K562 (cell line): ENCODE data around the gene GAL3ST2. TPM values are rescaled to one million over a fixed set of nuclear protein-coding genes. Genes with fewer than 3 reads are reported as not detected.

ENCODE experiments used
- ATAC-seq: fragments of 200-7000 bp; cut with Tn5 transposase; 3 replicates; pipeline ENCODE4 v1.9.1; 2020; ENCODE audit warnings: moderate library complexity
- BruUV-seq: library from RNA; stranded (reverse); fragments of 400-500 nt; replicated peaks from 2 replicates; lab custom pipeline; 2021; lab: Mats Ljungman, UMichigan
- CTCF ChIA-PET: fragments of 300-600 bp; formaldehyde crosslinking; extraction: SDS; loops from one replicate; lab custom pipeline; 2021; ENCODE audit warnings: low intra/inter-chr PET ratio; lab: Yijun Ruan, JAX
- POLR2A ChIA-PET: fragments of 300-600, 350-650 bp; sonication (Branson Sonifier 250); formaldehyde crosslinking; extraction: SDS; loops from one replicate; lab custom pipeline; 2021; ENCODE audit warnings: antibody characterized with exemption, inconsistent platforms; lab: Yijun Ruan, JAX
- DNase-seq, 4 experiments: peaks; one replicate each; pipeline versions ENCODE4 v3.0.0 to v3.0.0-alpha.2; 2011 to 2018; ENCODE audit warnings: low spot score in 3 of 4, mixed read lengths in 3 of 4; ENCODE audit errors: extremely low read depth in 1 of 4
- FAIRE-seq: peaks from 2 replicates; lab custom pipeline; 2011; peaks lifted over from hg19 to GRCh38; lab: Jason Lieb, UNC
- H2AFZ ChIP-seq: 2 replicates; pipeline ENCODE4 v1.6.0; 2011; ENCODE audit warnings: low read depth, low read length, control low read depth, inconsistent platforms
- H3K27ac ChIP-seq: fragments of 200-600 bp; 3 replicates; pipeline ENCODE4 v1.8.0; 2011; ENCODE audit warnings: low read depth, mild to moderate bottlenecking, control low read depth, inconsistent platforms, low read length, moderate library complexity, mixed read lengths; ENCODE audit errors: extremely low read depth
- H3K27me3 ChIP-seq, 2 experiments: fragments of 300-600 bp in 1 of 2; 2 replicates in 1 of 2; 3 replicates in 1 of 2; pipeline versions ENCODE4 v1.6.0 to v1.8.0; 2011; ENCODE audit warnings: inconsistent platforms in 2 of 2, low read length in 2 of 2, mild to moderate bottlenecking in 1 of 2, mixed read lengths in 1 of 2, moderate library complexity in 1 of 2; ENCODE audit not compliant: control insufficient read depth in 2 of 2, insufficient read depth in 2 of 2
- H3K36me3 ChIP-seq: fragments of 300-600 bp; 3 replicates; pipeline ENCODE4 v1.8.0; 2011; ENCODE audit warnings: mild to moderate bottlenecking, low read length, inconsistent platforms; ENCODE audit not compliant: control insufficient read depth, insufficient read depth
- H3K4me1 ChIP-seq, 2 experiments: fragments of 200-600 bp in 1 of 2; replicated peaks in 1 of 2; 2 replicates in 1 of 2; 3 replicates in 1 of 2; pipeline versions ENCODE4 v1.5.1 to v1.8.0; 2011; ENCODE audit warnings: inconsistent platforms in 2 of 2, low read length in 2 of 2, mild to moderate bottlenecking in 1 of 2, mixed read lengths in 1 of 2, moderate library complexity in 1 of 2; ENCODE audit not compliant: control insufficient read depth in 2 of 2, insufficient read depth in 2 of 2
- H3K4me2 ChIP-seq: 2 replicates; pipeline ENCODE4 v1.6.1; 2011; ENCODE audit warnings: low read length, control low read depth, inconsistent platforms, mixed read lengths; ENCODE audit not compliant: insufficient read depth
- H3K4me3 ChIP-seq: fragments of 200-600 bp; sonication (generic), shearing (Covaris generic); 2 replicates; pipeline ENCODE4 v1.5.1; 2016; ENCODE audit warnings: control low read depth, inconsistent platforms
- H3K79me2 ChIP-seq: fragments of 200-600 bp; 3 replicates; pipeline ENCODE4 v1.8.0; 2011; ENCODE audit warnings: low read length, inconsistent platforms; ENCODE audit not compliant: control insufficient read depth, insufficient read depth
- H3K9ac ChIP-seq, 2 experiments: 2 replicates each; pipeline versions ENCODE4 v1.6.0 to v1.6.1; 2011; ENCODE audit warnings: low read depth in 2 of 2, low read length in 2 of 2, control low read depth in 1 of 2, inconsistent platforms in 1 of 2, mild to moderate bottlenecking in 1 of 2, mixed read lengths in 1 of 2; ENCODE audit not compliant: insufficient read depth in 1 of 2
- H3K9me1 ChIP-seq: one replicate; pipeline ENCODE4 v1.6.0; 2011; ENCODE audit warnings: inconsistent platforms, mild to moderate bottlenecking, low read length, moderate library complexity; ENCODE audit not compliant: control insufficient read depth, insufficient read depth
- H3K9me3 ChIP-seq: replicated peaks from 2 replicates; pipeline ENCODE4 v1.5.1; 2011; ENCODE audit warnings: low read depth, low read length, inconsistent platforms; ENCODE audit not compliant: control insufficient read depth, insufficient read depth
- H4K20me1 ChIP-seq: replicated peaks from 2 replicates; pipeline ENCODE4 v1.6.1; 2011; ENCODE audit warnings: low read length, inconsistent platforms, mixed read lengths; ENCODE audit not compliant: control insufficient read depth, insufficient read depth
- CBFA2T2 ChIP-seq: fragments of 450-650 bp; conservative IDR thresholded peaks from 2 replicates; pipeline ENCODE4 v1.6.1; 2017; ENCODE audit warnings: mild to moderate bottlenecking
- CBX3 ChIP-seq, 2 experiments: IDR thresholded peaks; 1 replicate in 1 of 2; 2 replicates in 1 of 2; pipeline ENCODE4 v1.6.1; 2012; ENCODE audit warnings: inconsistent platforms in 2 of 2, low read length in 2 of 2, borderline replicate concordance in 1 of 2, control low read depth in 1 of 2
- GABPA ChIP-seq: fragments of 200-800 bp; sonication (Bioruptor generic); conservative IDR thresholded peaks from 2 replicates; pipeline ENCODE4 v1.6.1; 2016; ENCODE audit warnings: low read depth, missing genetic modification characterization, missing compliant biosample characterization
- SMAD2 ChIP-seq: fragments of 150-350 bp; IDR thresholded peaks from 2 replicates; pipeline ENCODE4 v1.6.1; 2014; ENCODE audit warnings: low read depth, mild to moderate bottlenecking, low read length
- TRIM28 ChIP-seq: fragments of 450-650 bp; IDR thresholded peaks from 2 replicates; pipeline ENCODE4 v1.6.1; 2017
- ZNF239 ChIP-seq: fragments of 250-450 bp; sonication (Bioruptor Pico); IDR thresholded peaks from 2 replicates; pipeline ENCODE4 v1.4.0; 2020; ENCODE audit warnings: mild to moderate bottlenecking
- ZNF253 ChIP-seq: fragments of 250-450 bp; sonication (Bioruptor Pico); conservative IDR thresholded peaks from 2 replicates; pipeline ENCODE4 v1.6.1; 2021; ENCODE audit warnings: mild to moderate bottlenecking
- ZNF280B ChIP-seq: fragments of 250-450 bp; sonication (Bioruptor Pico); IDR thresholded peaks from 2 replicates; pipeline ENCODE4 v1.5.1; 2021; ENCODE audit warnings: mild to moderate bottlenecking
- WGBS: fragments of 100-300 bp; shearing (Covaris generic); methylation state at CpG from one replicate; pipeline ENCODE4 v1.1.6; 2016; ENCODE audit warnings: low coverage, mixed read lengths; ENCODE audit not compliant: insufficient coverage; ENCODE audit errors: missing lambda C conversion rate; 5-methylcytosine and 5-hydroxymethylcytosine counted together
- in situ Hi-C: fragments of 300-500 bp; cut with MboI; formaldehyde crosslinking; loops from 4 replicates; pipeline ENCODE4 v1.15.0; 2018; ENCODE audit warnings: inconsistent platforms, mixed read lengths
- intact Hi-C: fragments of 100-400 bp; cut with micrococcal nuclease; formaldehyde crosslinking; loops from 2 replicates; pipeline ENCODE4 v1.14.2; 2022
- polyA plus RNA-seq, 8 experiments: library from polyadenylated mRNA; depleted of rRNA in 4 of 8; stranded (reverse) in 5 of 8; unstranded in 3 of 8; fragments of >200 nt; fragmentation: Nextera tagmentation in 2 of 8; fragmentation: Illumina TruSeq in 1 of 8; extraction: Ambion mirVana in 2 of 8; extraction: Trizol in 1 of 8; gene quantifications; 2 replicates each; pipeline versions ENCODE4 v1.2.1 to v1.2.3, GENCODE V29; 2011 to 2014; ENCODE audit warnings: inconsistent platforms in 1 of 8, missing spikeins in 1 of 8
- total RNA-seq, 7 experiments: library from RNA; depleted of rRNA in 6 of 7; stranded (reverse); fragments of >200 nt in 6 of 7; fragmentation: Illumina TruSeq in 2 of 7; extraction: Trizol in 2 of 7; gene quantifications; 2 replicates each; pipeline versions ENCODE4 v1.2.1 to v1.2.3, GENCODE V29; 2011 to 2021; ENCODE audit warnings: low replicate concordance in 1 of 7
- TF ChIP-seq, protein P1 (sequence below): fragments of 250-450 bp; sonication (Bioruptor Pico); IDR thresholded peaks from 2 replicates; pipeline ENCODE4 v1.4.0; 2020; ENCODE audit warnings: borderline replicate concordance

Gene GAL3ST2
- total and polyA plus RNA-seq, 9 of the 15 experiments (the other 6 are each of a cell fraction or from before 2014, with no cell fraction given), result 0.42 TPM; not detected in 8

GRCh38 chr2:241777686-241778627, 1.3 kb downstream of the GAL3ST2 start (continued):
- TF ChIP-seq ZNF253 (CRISPR knock-in tag) (no peak), CBFA2T2 (no peak), SMAD2 (no peak), GABPA (tag) (no peak)
- TF ChIP-seq, protein P1, sequence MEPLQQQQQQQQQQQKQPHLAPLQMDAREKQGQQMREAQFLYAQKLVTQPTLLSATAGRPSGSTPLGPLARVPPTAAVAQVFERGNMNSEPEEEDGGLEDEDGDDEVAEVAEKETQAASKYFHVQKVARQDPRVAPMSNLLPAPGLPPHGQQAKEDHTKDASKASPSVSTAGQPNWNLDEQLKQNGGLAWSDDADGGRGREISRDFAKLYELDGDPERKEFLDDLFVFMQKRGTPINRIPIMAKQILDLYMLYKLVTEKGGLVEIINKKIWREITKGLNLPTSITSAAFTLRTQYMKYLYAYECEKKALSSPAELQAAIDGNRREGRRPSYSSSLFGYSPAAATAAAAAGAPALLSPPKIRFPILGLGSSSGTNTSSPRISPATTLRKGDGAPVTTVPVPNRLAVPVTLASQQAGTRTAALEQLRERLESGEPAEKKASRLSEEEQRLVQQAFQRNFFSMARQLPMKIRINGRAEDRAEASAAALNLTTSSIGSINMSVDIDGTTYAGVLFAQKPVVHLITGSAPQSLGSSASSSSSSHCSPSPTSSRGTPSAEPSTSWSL (CRISPR knock-in tag), result no peak

DNA sequence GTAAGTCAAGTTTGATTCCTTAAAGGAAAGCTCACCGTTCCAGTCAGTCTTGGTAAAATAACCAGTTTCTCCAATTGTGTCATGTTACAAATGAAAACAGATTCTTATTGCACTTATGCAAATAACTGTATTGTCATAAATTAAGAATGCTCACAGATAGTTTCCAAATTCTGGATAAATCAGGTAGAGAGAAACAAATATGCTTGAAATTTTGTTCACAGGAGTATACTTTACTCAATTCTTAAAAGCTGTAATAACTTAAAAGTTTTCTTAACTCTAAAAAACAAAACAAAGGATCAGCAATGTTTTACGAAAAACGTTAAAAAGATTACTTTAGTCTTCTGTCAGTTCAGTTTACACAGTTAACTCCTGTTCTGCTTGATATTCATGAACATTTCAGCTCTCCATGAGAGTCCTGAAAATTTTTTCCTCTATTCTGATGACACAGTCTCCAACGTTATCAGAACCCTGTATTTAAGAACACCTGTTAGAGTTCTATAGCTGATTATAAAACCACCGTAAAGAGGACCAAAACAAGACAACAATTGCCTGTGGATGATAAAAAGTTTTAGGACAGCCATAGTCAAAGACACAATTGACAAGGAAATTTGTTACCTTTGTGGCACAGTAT, 4.4 kb downstream of the GAL3ST2 start:
- CTCF ChIA-PET, result no interaction called here

More for the DNA sequence above, 4.4 kb downstream of the GAL3ST2 start:
- FAIRE-seq (no peak), DNase-seq (no peak), ATAC-seq (no peak)
- H3K27ac ChIP-seq, result no peak overlapping the region
- no peaks in the 10 kb centered on the region; the same call in 1 of the 2 replicates for H3K9me3 ChIP-seq
- H3K4me2 ChIP-seq, result no peak overlapping the region
- H4K20me1 ChIP-seq, result no peaks in the 10 kb centered on the region
- H3K79me2 ChIP-seq, result no peaks in the 10 kb centered on the region
- POLR2A ChIA-PET, result interaction anchor here (0.7 kb wide), 1 partner anchor 9 kb away, joined by 3 read pairs; no protein-coding TSS in a partner anchor
- intact Hi-C loops (no loop called here), in situ Hi-C loops (no loop called here)
- H3K36me3 ChIP-seq, result no peaks in the 10 kb centered on the region
- TF ChIP-seq ZNF239 (CRISPR knock-in tag) (no peak), ZNF280B (0 out of 2 replicates have a peak, but pooled peaks have one; percentile 36), TRIM28 (peak; percentile 73; the same call in 1 of the 2 replicates), CBX3 (IDR thresholded peaks at IDR 0.05; ENCODE audit: borderline replicate concordance in 1 of 2, low read length in 2 of 2) (peak in 1 of 2 experiments; percentile 87; a peak in 2 of 3 replicates)
- H3K9me1 ChIP-seq, result no peaks in the 10 kb centered on the region
- no peak overlapping the region for H2AFZ ChIP-seq
- no peaks in the 10 kb centered on the region for H3K27me3 ChIP-seq
- no peak overlapping the region for H3K4me3 ChIP-seq
- WGBS, result 22% methylated on average over 5 of the region's 5 CpGs
- H3K9ac ChIP-seq, result no peak overlapping the region
- peaks cover 0 to 17% of the 10 kb centered on the region in 2 experiments; a peak in 2 of 5 replicates for H3K4me1 ChIP-seq
- BruUV-seq, result no TSS peak
